ENCODE data around the gene FHAD1.

DNA sequence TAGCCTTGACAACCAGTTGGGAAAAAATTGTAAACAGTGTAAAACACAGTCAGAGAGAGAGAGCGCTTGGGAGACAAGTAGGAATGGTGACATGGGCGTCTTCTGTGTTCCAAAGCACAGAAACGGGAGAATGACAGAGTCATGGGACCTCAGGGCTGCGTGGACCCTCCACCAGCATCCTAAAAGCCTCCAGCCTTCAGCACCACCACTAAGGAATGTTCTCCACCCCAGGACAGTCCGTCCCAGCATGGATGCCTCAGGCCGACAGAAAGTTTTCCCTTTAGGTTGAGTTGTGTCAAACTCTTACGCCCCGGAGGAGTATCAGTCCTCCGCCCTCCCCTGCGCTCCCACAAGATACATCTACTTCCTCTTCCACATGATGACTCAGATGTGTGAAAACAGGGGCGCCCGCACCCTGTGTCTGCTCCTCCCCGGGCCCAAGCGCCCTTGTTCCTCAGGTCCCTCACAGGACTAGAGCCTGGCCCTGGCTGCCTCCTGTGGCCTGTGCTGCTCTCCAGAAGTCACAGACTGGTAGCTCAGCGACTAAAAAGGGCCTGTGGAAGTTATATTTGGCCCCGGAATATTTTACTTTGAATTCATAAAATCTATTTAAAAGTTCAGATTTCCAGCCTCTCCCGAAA is 98.8 kb downstream of the FHAD1 start:
- TF ChIP-seq, protein P1, sequence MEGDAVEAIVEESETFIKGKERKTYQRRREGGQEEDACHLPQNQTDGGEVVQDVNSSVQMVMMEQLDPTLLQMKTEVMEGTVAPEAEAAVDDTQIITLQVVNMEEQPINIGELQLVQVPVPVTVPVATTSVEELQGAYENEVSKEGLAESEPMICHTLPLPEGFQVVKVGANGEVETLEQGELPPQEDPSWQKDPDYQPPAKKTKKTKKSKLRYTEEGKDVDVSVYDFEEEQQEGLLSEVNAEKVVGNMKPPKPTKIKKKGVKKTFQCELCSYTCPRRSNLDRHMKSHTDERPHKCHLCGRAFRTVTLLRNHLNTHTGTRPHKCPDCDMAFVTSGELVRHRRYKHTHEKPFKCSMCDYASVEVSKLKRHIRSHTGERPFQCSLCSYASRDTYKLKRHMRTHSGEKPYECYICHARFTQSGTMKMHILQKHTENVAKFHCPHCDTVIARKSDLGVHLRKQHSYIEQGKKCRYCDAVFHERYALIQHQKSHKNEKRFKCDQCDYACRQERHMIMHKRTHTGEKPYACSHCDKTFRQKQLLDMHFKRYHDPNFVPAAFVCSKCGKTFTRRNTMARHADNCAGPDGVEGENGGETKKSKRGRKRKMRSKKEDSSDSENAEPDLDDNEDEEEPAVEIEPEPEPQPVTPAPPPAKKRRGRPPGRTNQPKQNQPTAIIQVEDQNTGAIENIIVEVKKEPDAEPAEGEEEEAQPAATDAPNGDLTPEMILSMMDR (conservative IDR thresholded peaks at IDR 0.05; ENCODE audit: low read length): no peak
- no peak for TF ChIP-seq EZH2phosphoT487 (IDR thresholded peaks at IDR 0.05; ENCODE audit: borderline replicate concordance, low read depth, low read length)
